Keratinocyte (primary cell): ENCODE results near the gene VEZT. TPM values are rescaled to one million over a fixed set of nuclear protein-coding genes. Genes with fewer than 3 reads are reported as not detected.

Source experiments
- DNase-seq: peaks from one replicate; pipeline ENCODE4 v3.0.0-alpha.2; 2011; ENCODE audit warnings: low read depth, missing footprints, low spot score
- FAIRE-seq: peaks from 2 replicates; lab custom pipeline; 2011; peaks lifted over from hg19 to GRCh38; lab: Jason Lieb, UNC
- H2AFZ ChIP-seq: 2 replicates; pipeline ENCODE4 v1.6.0; 2012; ENCODE audit warnings: low read length, control low read depth, inconsistent platforms; ENCODE audit not compliant: control insufficient read depth
- H3K27ac ChIP-seq: 2 replicates; pipeline ENCODE4 v1.5.1; 2011; ENCODE audit warnings: low read length; ENCODE audit not compliant: control insufficient read depth, insufficient read depth
- H3K27me3 ChIP-seq: 3 replicates; pipeline ENCODE4 v1.6.0; 2011; ENCODE audit warnings: low read length; ENCODE audit not compliant: control insufficient read depth, insufficient read depth; ENCODE audit errors: extremely low read depth
- H3K36me3 ChIP-seq, 2 experiments: 2 replicates in 1 of 2; 3 replicates in 1 of 2; pipeline ENCODE4 v1.5.1; 2011; ENCODE audit warnings: low read length in 2 of 2, mild to moderate bottlenecking in 1 of 2; ENCODE audit not compliant: control insufficient read depth in 2 of 2, insufficient read depth in 2 of 2; ENCODE audit errors: extremely low read depth in 1 of 2
- H3K4me1 ChIP-seq: 3 replicates; pipeline ENCODE4 v1.5.1; 2011; ENCODE audit warnings: low read length; ENCODE audit not compliant: control insufficient read depth, insufficient read depth; ENCODE audit errors: extremely low read depth
- H3K4me2 ChIP-seq: 3 replicates; pipeline ENCODE4 v1.6.0; 2011; ENCODE audit warnings: low read depth, low read length; ENCODE audit not compliant: control insufficient read depth, insufficient read depth; ENCODE audit errors: extremely low read depth
- H3K4me3 ChIP-seq, 3 experiments: fragments of 200-600 bp in 1 of 3; sonication (generic) in 1 of 3; 2 replicates in 2 of 3; 3 replicates in 1 of 3; pipeline ENCODE4 v1.5.1; 2011 to 2016; ENCODE audit warnings: low read length in 3 of 3, mild to moderate bottlenecking in 3 of 3, control low read depth in 2 of 3, inconsistent platforms in 1 of 3, low read depth in 1 of 3, mixed read lengths in 1 of 3, mixed run types in 1 of 3, moderate library complexity in 1 of 3; ENCODE audit not compliant: control insufficient read depth in 2 of 3, insufficient read depth in 2 of 3; ENCODE audit errors: extremely low read depth in 1 of 3
- H3K79me2 ChIP-seq: 2 replicates; pipeline ENCODE4 v1.6.0; 2012; ENCODE audit warnings: low read length; ENCODE audit not compliant: control insufficient read depth, insufficient read depth
- H3K9ac ChIP-seq: 3 replicates; pipeline ENCODE4 v1.6.0; 2011; ENCODE audit warnings: low read length; ENCODE audit not compliant: control insufficient read depth, insufficient read depth; ENCODE audit errors: extremely low read depth
- H3K9me1 ChIP-seq: 3 replicates; pipeline ENCODE4 v1.6.0; 2011; ENCODE audit warnings: low read length; ENCODE audit not compliant: control insufficient read depth, insufficient read depth; ENCODE audit errors: extremely low read depth
- H3K9me3 ChIP-seq: 2 replicates; pipeline ENCODE4 v1.5.1; 2012; ENCODE audit warnings: low read depth, low read length; ENCODE audit not compliant: control insufficient read depth
- H4K20me1 ChIP-seq: 3 replicates; pipeline ENCODE4 v1.6.0; 2011; ENCODE audit warnings: low read length; ENCODE audit not compliant: control insufficient read depth, insufficient read depth; ENCODE audit errors: extremely low read depth
- EZH2 ChIP-seq: IDR thresholded peaks from one replicate; pipeline ENCODE4 v1.6.1; 2012; ENCODE audit warnings: inconsistent platforms, mild to moderate bottlenecking, low read length, moderate library complexity
- dilution Hi-C: fragments of 300-500 bp; cut with MboI; formaldehyde crosslinking; loops from one replicate; pipeline ENCODE4 v1.7.0; 2020; ENCODE audit warnings: low sequenced_read_pairs; ENCODE audit not compliant: extremely low pct_ligation_motif_present
- polyA plus RNA-seq, 5 experiments: library from polyadenylated mRNA; depleted of rRNA in 3 of 5; stranded (reverse) in 3 of 5; stranded (forward) in 1 of 5; unstranded in 1 of 5; fragments of >200 nt; gene quantifications; 1 replicate in 1 of 5; 2 replicates in 3 of 5; 3 replicates in 1 of 5; pipeline versions ENCODE4 v1.2.1 to v1.2.3, GENCODE V29; 2011 to 2012; ENCODE audit warnings: missing spikeins in 2 of 5, low read depth in 1 of 5, low replicate concordance in 1 of 5
- TF ChIP-seq, protein P1 (sequence below), 3 experiments: IDR thresholded peaks in 1 of 3; conservative IDR thresholded peaks in 1 of 3; optimal IDR thresholded peaks in 1 of 3; 2 replicates in 2 of 3; 3 replicates in 1 of 3; pipeline versions ENCODE3 to v1.5.1; 2011; ENCODE audit warnings: low read length in 3 of 3, mild to moderate bottlenecking in 3 of 3, moderate library complexity in 2 of 3, control low read depth in 1 of 3, inconsistent platforms in 1 of 3; ENCODE audit not compliant: insufficient read depth in 2 of 3; ENCODE audit errors: extremely low read depth in 1 of 3

VEZT gene
- polyA plus RNA-seq, 1 donor (not counting 4 experiments of a cell fraction or from before 2014, with no cell fraction given): 169 TPM

- DNase-seq (no peak), FAIRE-seq (peak; percentile 87)
- H3K9ac ChIP-seq: no peak overlapping the region
- no peak overlapping the region for H3K4me3 ChIP-seq
- H3K79me2 ChIP-seq: peaks cover 97% of the 10 kb centered on the region
- no peaks in the 10 kb centered on the region for H3K27me3 ChIP-seq
- no peaks in the 10 kb centered on the region for H3K9me1 ChIP-seq
- H2AFZ ChIP-seq: no peak overlapping the region
- H3K27ac ChIP-seq: peak overlapping the region; percentile 38
- H3K4me1 ChIP-seq: peaks cover 40% of the 10 kb centered on the region
- dilution Hi-C loops: no loop called here
- no peak for TF ChIP-seq EZH2
- TF ChIP-seq, protein P1, sequence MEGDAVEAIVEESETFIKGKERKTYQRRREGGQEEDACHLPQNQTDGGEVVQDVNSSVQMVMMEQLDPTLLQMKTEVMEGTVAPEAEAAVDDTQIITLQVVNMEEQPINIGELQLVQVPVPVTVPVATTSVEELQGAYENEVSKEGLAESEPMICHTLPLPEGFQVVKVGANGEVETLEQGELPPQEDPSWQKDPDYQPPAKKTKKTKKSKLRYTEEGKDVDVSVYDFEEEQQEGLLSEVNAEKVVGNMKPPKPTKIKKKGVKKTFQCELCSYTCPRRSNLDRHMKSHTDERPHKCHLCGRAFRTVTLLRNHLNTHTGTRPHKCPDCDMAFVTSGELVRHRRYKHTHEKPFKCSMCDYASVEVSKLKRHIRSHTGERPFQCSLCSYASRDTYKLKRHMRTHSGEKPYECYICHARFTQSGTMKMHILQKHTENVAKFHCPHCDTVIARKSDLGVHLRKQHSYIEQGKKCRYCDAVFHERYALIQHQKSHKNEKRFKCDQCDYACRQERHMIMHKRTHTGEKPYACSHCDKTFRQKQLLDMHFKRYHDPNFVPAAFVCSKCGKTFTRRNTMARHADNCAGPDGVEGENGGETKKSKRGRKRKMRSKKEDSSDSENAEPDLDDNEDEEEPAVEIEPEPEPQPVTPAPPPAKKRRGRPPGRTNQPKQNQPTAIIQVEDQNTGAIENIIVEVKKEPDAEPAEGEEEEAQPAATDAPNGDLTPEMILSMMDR (optimal IDR thresholded peaks at IDR 0.05 in 1 of 3, IDR thresholded peaks at IDR 0.05 in 1 of 3, conservative IDR thresholded peaks at IDR 0.05 in 1 of 3; ENCODE audit: extremely low read depth in 1 of 3, insufficient read depth in 2 of 3, low read length in 3 of 3): no peak
- H4K20me1 ChIP-seq: peaks cover 5% of the 10 kb centered on the region
- H3K9me3 ChIP-seq: no peaks in the 10 kb centered on the region
- H3K4me2 ChIP-seq: peak overlapping the region; percentile 33
- H3K36me3 ChIP-seq: peaks cover 9 to 21% of the 10 kb centered on the region in 2 experiments
These were observed 6.9 kb downstream of the VEZT start for GRCh38 chr12:95224202-95225170.

GRCh38 chr12:95225645-95226212, 8.1 kb downstream of the VEZT start:
- H3K9me1 ChIP-seq: no peaks in the 10 kb centered on the region
- no peak overlapping the region for H3K4me2 ChIP-seq
- H3K36me3 ChIP-seq: peaks cover 9 to 20% of the 10 kb centered on the region in 2 experiments
- peaks cover 5% of the 10 kb centered on the region for H4K20me1 ChIP-seq
- H3K27ac ChIP-seq: no peak overlapping the region
- TF ChIP-seq EZH2: no peak
- TF ChIP-seq, protein P1 (optimal IDR thresholded peaks at IDR 0.05 in 1 of 3, IDR thresholded peaks at IDR 0.05 in 1 of 3, conservative IDR thresholded peaks at IDR 0.05 in 1 of 3; ENCODE audit: extremely low read depth in 1 of 3, insufficient read depth in 2 of 3, low read length in 3 of 3): no peak
- DNase-seq (no peak), FAIRE-seq (no peak)
- dilution Hi-C loops: no loop called here
- peaks cover 32% of the 10 kb centered on the region for H3K4me1 ChIP-seq
- no peaks in the 10 kb centered on the region for H3K9me3 ChIP-seq
- H3K27me3 ChIP-seq: no peaks in the 10 kb centered on the region
- H2AFZ ChIP-seq: no peak overlapping the region
- no peak overlapping the region for H3K9ac ChIP-seq
- no peak overlapping the region for H3K4me3 ChIP-seq
- peaks cover 96% of the 10 kb centered on the region for H3K79me2 ChIP-seq
